ENCODE measurements around the gene NCK2.

NCK2 gene

GRCh38 chr2:105809097-105809473 is 64.4 kb downstream of the NCK2 start:
- CTCF ChIA-PET: no interaction called here
- no peak for DNase-seq (ENCODE audit: low read depth, low spot score)
- H3K4me3 ChIP-seq (ENCODE audit: low read depth, low read length): no peak overlapping the region
- TF ChIP-seq, protein P1, sequence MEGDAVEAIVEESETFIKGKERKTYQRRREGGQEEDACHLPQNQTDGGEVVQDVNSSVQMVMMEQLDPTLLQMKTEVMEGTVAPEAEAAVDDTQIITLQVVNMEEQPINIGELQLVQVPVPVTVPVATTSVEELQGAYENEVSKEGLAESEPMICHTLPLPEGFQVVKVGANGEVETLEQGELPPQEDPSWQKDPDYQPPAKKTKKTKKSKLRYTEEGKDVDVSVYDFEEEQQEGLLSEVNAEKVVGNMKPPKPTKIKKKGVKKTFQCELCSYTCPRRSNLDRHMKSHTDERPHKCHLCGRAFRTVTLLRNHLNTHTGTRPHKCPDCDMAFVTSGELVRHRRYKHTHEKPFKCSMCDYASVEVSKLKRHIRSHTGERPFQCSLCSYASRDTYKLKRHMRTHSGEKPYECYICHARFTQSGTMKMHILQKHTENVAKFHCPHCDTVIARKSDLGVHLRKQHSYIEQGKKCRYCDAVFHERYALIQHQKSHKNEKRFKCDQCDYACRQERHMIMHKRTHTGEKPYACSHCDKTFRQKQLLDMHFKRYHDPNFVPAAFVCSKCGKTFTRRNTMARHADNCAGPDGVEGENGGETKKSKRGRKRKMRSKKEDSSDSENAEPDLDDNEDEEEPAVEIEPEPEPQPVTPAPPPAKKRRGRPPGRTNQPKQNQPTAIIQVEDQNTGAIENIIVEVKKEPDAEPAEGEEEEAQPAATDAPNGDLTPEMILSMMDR (IDR thresholded peaks at IDR 0.05; ENCODE audit: insufficient read depth, low read length, missing control alignments): no peak
- POLR2A ChIA-PET: no interaction called here

GRCh38 chr2:105809723-105810122 is 65.0 kb downstream of the NCK2 start:
- ChIA-PET POLR2A (no interaction called here), CTCF (no interaction called here)
- DNase-seq (ENCODE audit: low read depth, low spot score): no peak
- H3K4me3 ChIP-seq (ENCODE audit: low read depth, low read length): no peak overlapping the region
- TF ChIP-seq, protein P1 (IDR thresholded peaks at IDR 0.05; ENCODE audit: insufficient read depth, low read length, missing control alignments): no peak

- TF ChIP-seq, protein P1 (IDR thresholded peaks at IDR 0.05; ENCODE audit: insufficient read depth, low read length, missing control alignments): no peak
- H3K4me3 ChIP-seq (ENCODE audit: low read depth, low read length): no peak overlapping the region
- POLR2A ChIA-PET: no interaction called here
- CTCF ChIA-PET: no interaction called here
- no peak for DNase-seq (ENCODE audit: low read depth, low spot score)
Measured at GRCh38 chr2:105812180-105813044, 67.7 kb downstream of the NCK2 start.

DNA sequence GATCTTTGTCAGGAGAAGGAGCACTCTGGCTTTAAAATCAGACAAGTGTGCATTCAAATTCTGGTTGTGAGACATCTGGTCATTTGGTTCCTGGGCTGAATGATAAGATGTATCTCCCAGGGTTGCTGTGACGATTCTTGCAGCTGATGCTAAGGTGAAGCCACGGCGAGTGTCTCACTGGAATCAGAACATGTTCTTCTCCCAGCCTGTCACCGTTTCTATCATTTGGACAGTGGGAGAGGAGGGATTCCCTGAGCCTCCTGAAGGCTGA is 68.3 kb downstream of the NCK2 start:
- TF ChIP-seq, protein P1 (IDR thresholded peaks at IDR 0.05; ENCODE audit: insufficient read depth, low read length, missing control alignments): no peak
- no peak overlapping the region for H3K4me3 ChIP-seq (ENCODE audit: low read depth, low read length)
- ChIA-PET CTCF (no interaction called here), POLR2A (no interaction called here)
- DNase-seq (ENCODE audit: low read depth, low spot score): no peak

DNA sequence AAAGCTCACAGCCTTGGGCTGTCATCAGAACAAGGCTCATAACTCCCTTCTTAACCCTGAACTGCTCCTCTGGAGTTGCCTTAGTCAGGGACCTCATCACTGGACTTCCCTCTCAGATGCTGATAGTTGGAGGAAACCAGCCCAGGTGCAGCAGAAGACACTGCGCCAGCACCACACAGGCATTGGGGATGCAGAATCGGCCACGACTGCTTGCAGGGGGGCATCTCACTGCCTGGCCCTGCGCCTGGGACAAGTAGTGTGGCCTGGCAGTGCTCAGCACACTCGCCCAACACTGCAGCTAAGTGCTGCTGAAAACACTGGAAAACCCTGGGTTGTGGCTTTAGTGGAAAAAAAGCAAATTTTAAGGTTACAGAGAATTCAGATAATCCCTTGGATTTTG is 68.7 kb downstream of the NCK2 start:
- ChIA-PET CTCF (interaction anchor here (1.2 kb wide), 1 partner anchor 53 kb away, joined by 3 read pairs; no protein-coding TSS in a partner anchor), POLR2A (no interaction called here)
- no peak overlapping the region for H3K4me3 ChIP-seq (ENCODE audit: low read depth, low read length)
- TF ChIP-seq, protein P1 (IDR thresholded peaks at IDR 0.05; ENCODE audit: insufficient read depth, low read length, missing control alignments): no peak
- DNase-seq (ENCODE audit: low read depth, low spot score): no peak

DNA sequence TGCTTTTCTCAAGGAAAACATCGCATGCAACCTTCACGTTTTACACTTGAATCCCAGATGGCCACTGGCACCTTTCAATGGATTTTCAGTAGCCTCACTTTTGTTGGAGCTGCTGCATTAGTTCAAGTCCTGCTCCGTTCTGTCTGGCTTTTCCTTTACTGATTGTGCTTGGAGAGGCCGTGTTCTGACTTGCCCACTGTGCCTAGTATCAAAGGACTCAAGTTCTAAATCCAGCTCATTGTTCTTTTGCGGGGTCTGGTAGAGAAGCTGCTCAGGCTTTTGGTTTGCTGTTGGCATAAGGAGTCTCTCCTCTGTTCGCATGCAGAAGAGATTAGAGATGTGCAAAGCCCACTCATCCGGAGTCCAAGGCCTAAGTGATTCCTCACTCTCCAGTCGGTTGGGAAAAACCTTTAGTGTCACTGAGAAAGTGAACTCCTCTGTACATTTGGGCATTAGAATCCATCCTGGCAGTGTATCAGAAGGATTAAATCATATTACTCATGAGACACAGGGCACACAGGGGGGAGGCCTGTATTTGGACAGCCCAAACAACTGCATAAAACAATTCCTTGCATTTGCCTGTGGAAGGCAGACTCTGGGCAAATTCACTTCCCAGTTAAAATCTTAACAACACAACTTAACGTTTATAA is 69.7 kb downstream of the NCK2 start:
- CTCF ChIA-PET: interaction anchor here (1.2 kb wide), 1 partner anchor 52 kb away, joined by 3 read pairs; no protein-coding TSS in a partner anchor

More for the DNA sequence above, 69.7 kb downstream of the NCK2 start:
- POLR2A ChIA-PET: no interaction called here
- DNase-seq (ENCODE audit: low read depth, low spot score): no peak
- TF ChIP-seq, protein P1 (IDR thresholded peaks at IDR 0.05; ENCODE audit: insufficient read depth, low read length, missing control alignments): no peak
- H3K4me3 ChIP-seq (ENCODE audit: low read depth, low read length): no peak overlapping the region

All from AG04449 (cell line).